Forelimb muscle (tissue), 1 donor: ENCODE data around the gene SKP1. TPM values are rescaled to one million over a fixed set of nuclear protein-coding genes. Genes with fewer than 3 reads are reported as not detected.
"Not testable (repeated sequence)": the region's sequence is repeated elsewhere in the genome, so short reads cannot be mapped to it uniquely, and the experiment has no call there.

ENCODE experiments used
- DNase-seq: peaks from one replicate; pipeline ENCODE4 v3.0.0-alpha.2; 2013; ENCODE audit warnings: low read depth
- polyA plus RNA-seq: library from polyadenylated mRNA; unstranded; fragments of 120-200 nt; gene quantifications from one replicate; pipeline ENCODE4 v1.2.1, GENCODE V29; 2013; ENCODE audit not compliant: insufficient read length

Gene SKP1
- polyA plus RNA-seq = 360 TPM

- peak; percentile 64 for DNase-seq
Measured at GRCh38 chr5:134176511-134177368, at the start of gene SKP1. Gene SKP1, minus strand, starts transcription at chr5:134176950. Its CDS starts 2,928 bp downstream, at chr5:134174022.

DNA sequence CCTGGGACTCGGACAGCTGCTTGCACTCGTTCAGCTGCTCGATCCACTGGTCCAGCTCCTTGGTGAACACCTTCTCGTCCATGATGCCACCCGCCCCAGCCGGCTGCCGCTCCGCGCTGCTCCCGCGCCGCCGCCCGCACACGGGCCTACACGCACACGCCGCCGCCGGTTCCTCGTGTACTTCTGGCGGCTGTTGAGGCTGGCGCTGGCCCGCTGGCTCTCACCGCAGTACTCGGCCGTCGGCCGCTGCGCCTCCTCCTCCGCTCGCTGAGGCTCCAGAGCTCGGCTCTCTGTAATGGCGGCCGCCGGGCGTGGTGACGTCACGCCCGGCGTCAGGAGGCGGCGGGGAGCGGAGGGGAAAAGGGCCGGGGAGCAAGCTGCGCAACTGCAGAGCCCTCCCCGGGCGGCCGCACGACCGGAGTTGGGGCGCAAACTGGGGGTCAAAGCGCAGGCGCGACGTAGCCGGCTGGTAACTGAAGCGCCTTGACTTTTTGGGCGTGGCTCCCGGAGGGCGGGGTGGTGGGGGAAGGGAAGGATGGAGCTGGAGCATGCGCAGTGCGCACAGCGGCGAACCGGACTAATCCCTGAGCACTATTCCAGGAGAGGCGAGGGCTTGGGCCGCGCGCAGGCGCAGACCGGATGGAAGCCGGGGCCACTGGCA is 49.2 kb upstream of the SKP1 start, which contains the start of gene PPP2CA:
Gene PPP2CA, minus strand, starts transcription at position 294 of the 661 bp plus-strand sequence. Its CDS starts 212 bp downstream, at position 82.
- peak; percentile 96 for DNase-seq

DNA sequence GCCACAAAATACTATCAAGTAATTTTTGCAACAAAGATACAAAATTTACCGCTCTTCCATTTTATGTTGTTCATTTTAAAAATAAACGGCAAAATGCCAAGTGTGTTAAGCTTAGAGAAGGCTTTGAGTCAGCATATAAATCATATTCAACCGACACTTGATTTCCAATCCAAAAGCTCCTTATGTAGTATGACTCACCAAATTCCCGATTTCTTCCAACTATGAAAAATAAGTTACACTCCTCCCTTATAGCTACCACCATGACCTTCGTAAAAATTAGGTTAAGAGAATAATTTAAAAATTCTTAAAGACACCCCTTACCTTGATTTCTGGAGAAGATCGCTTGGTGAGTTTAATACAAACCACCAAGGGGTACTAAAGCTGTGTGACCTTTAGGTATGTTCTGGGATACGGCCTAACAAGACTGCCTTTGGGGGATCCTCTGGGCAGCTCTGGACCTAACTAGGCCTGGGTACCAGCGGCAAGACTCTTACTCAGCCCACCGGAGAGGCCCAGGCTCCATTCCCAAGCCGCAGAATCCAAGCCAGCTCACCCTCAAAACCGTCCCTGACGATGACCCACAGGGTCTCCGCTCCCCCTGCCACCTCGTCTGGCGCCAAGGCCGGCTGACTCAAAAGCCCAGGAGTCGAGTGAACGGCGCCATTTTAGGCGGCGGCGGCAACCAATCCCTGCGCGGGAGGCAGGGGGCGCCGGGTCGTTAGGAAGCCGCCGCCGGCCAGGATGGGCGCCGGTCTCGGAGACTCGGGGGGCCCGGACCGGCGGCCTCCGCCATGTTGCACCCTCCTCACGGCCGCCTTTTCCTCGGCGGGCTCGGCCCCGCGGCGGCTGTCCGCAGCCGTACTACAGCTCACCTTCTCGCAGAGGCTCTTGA is 48.4 kb upstream of the SKP1 start:
- no peak for DNase-seq

DNA sequence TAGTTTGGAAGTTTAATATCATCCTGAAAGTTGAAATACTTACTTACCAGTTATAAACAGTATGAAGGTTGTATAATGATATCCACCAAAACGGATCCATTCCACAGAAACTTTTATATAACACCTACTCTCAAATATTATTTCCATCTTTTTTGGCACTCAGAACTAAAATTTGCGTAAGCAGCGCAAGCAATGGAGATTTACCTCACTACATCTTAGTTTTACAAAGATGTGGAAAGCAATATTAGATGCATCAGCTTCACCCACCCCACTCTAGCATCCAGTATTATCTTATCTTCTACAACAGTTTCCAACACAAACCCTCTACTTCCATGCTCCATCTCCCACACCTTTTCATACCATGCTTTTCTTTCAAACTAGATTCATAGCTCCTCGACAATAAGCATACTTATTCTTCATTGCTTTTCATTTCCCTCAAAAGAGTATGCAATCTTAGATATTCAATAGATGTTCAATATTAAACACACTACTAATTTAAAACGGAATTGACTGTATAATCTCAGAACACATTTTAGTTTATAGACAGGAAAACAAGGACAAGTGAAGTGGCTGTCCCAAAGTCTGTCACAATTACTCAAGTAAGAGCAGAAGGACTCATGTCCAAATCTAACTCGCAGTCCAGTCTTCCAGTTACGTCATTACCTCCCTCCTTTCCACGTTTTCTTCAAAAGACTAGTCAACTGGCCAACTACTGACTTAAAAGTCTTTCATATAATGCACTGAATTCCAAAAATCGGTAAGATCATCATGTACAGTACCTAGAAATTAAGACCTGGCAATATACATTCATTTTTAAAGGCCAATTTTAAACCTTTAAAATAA is 46.9 kb upstream of the SKP1 start:
- DNase-seq = no peak

- DNase-seq = not testable (repeated sequence)
Measured at GRCh38 chr5:134221690-134222089, 44.9 kb upstream of the SKP1 start.

DNA sequence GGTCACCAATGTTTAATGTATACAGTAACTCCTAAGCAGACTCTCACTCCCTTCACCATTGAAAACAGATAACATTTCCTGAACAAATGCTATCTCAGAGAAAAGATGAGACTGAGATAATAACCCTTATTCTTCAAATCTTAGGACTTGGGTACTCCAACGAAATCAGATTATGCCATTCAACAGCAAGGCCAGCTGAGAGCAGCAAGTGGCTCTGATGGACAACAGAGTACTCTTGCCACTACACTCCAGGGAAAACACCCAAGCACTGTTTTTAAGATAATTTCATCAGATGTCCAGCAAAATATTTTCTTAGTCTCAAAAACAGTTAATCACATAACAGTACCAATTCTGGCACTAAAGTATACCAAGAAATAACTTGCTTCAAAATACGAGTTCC is 39.0 kb upstream of the SKP1 start:
- no peak for DNase-seq

GRCh38 chr5:134211263-134212031 is 34.7 kb upstream of the SKP1 start:
- not testable (repeated sequence) for DNase-seq

- DNase-seq = no peak
Measured at GRCh38 chr5:134209477-134210245, 32.9 kb upstream of the SKP1 start.

DNA sequence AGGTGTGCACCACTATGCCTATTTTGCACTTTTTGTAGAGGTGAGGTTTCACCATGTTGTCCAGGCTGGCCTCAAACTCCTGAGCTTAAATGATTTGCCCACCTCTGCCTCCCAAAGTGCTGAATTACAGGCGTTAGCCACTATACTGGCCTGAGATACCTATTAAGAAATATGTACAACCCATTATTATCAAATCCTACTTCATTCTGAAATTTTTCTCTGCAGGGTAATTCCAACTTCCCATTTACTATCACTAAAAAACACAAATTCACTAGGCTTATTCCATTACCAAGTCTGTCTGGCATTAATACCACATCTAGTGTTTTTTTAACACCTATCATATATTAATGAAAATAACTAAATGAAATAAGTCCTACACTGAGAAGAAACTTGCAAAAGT is 30.9 kb upstream of the SKP1 start:
- no peak for DNase-seq

GRCh38 chr5:134206627-134207160 is 29.9 kb upstream of the SKP1 start:
- DNase-seq = no peak

DNA sequence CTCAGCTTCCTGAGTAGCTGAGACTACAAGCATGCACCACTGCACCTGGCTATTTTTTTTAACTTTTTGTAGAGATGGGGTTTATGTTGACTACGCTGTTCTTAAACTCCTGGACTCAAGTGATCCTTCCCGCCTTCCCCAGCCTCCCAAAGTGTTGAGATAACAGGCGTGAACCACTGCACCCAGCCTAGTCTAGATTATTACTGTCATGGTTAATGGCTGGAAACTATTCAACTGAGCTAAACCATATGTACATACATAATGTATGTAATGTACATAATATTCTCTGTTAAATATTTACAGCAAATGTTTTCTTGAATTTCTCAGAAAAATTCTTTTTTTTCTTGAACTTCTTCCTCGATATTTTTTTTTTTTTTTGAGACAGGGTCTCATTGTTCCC is 27.8 kb upstream of the SKP1 start:
- no peak for DNase-seq

GRCh38 chr5:134203630-134204029 is 26.9 kb upstream of the SKP1 start:
- no peak for DNase-seq

- DNase-seq = no peak
Measured at GRCh38 chr5:134195666-134196065, 18.9 kb upstream of the SKP1 start.

DNA sequence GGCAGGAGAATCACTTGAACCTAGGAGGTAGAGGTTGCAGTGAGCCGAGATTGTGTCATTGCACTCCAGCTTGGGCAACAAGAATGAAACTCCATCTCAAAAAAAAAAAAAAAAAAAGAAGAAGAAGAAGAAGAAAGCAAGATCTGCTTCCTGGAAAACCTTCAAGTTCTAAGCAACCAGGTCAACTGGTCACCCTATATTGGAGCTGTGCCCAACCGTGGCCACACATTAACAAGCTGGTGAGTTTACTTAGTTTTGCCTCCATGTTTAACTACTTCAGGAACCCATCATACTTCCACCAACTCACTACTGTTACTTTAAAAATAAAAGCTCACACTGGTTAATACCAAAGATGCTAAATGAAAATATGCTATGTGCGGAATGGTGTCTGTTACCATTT is 12.3 kb upstream of the SKP1 start:
- DNase-seq = no peak

GRCh38 chr5:134188092-134188491 is 11.3 kb upstream of the SKP1 start:
- DNase-seq = no peak

DNA sequence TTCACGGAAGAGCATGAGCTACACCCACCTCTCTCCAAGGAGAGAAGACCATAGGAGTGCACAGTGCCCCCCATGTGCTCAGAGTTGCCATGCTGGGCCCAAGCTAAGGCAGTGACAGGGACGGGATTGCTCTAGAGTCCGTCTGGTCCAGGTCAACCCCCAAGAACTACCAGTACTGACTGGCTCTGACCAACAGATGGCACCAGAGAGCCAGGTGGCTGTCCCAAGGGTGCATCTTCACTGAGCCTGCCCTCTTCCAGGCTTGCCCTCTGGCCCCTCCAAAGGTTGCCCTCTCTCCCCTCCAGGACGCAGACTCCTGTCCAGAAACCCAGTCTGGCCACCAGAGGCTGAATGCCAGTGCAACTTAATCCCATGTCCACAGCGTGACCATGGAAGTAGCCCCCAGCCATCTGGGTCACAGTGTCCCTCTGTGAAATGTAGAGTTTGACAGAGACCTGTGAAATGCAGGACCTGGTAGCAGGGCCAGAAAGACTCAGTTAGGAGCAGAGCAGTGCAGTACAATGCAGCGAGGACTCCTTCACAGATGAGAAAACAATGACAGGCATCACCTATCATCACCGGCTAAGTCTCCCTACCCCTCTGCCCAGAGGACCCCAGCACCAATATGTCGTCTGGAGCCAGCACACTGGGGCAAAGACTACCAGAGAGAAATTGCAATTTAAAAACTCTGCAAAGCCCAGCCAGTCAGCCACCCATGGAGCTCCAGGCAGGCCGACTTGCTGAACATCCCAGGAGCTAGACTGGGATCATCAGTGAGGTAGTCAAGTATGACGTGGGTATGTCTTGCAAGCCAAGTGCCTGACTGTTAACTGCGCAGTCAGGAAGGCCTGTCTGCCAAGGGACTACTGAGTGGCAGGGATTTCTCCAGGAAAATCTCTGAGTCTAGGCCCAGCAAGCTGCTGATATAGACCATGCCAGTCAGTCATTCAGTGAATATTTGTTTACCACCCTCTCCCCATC is 7.7 kb upstream of the SKP1 start:
- DNase-seq = no peak

DNA sequence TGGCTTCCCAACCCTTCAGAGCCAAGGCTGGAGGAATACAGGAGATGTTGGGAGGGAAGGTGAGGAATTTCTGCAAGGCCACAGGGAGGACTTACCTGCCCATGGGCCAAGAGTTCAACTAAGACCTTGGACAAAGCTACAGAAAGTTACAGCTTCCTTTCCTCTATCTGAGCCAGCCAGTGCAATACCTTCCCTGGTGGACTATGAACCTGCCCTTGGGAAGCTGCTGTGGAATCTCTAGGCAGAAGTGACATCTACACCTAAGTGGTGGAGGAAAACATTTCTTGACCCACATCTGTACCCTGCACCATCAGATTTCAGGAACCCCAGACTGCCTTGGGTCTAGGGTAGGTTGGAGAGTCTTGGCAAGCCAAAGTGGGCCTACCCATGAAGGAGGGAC is 6.7 kb upstream of the SKP1 start:
- DNase-seq = no peak

DNA sequence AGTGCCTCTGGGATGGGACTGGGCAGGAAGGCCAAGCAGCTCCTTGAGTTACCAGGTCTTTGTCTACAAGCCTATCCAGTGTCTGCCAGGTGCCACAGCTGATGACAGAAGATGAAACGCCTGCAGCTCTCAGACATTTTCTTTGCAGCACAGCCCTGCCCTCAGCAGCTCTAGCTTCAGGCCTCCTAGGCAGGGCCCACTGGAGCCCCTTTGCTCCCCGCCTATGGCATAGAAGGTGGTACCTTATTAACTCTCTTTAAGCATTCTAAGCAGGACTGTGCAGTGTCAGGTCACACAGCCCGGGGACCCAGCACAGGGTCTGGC is 1.3 kb upstream of the SKP1 start:
- DNase-seq = no peak
